ENCODE results near the gene NUTM2G.
"Not testable (repeated sequence)": the region's sequence is repeated elsewhere in the genome, so short reads cannot be mapped to it uniquely, and the experiment has no call there.

DNA sequence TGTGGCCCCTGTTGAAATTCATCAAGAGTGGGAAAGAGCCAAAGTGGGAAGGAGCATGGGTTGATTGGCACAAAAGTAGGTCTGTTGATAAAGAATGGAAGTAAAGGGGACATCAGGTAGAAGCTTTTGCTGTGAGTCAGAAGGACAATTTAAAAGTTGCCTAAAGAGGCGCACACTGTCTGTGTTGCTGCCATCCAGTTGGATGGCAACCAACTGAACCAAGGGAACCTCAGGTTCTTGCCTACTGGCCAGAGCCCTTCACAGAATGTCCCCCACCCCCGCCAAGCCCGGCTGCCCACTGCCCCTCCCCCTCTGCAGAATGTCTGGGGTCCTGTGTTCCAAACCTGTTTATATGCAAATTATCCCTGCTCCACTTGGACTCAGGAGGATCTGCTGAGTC is at the start of gene NUTM2G:
- TF ChIP-seq CTCF (conservative IDR thresholded peaks at IDR 0.05 in 1 of 2, IDR thresholded peaks at IDR 0.05 in 1 of 2; ENCODE audit: low read depth in 1 of 2, low read length in 2 of 2); EZH2 (IDR thresholded peaks at IDR 0.05; ENCODE audit: low read length, missing control alignments): not testable (repeated sequence)
